Panc1 (cell line): ENCODE data around the gene FAF2. TPM values are rescaled to one million over a fixed set of nuclear protein-coding genes. Genes with fewer than 3 reads are reported as not detected.

Experiments
- ATAC-seq: fragments of 200-7000 bp; cut with Tn5 transposase; 2 replicates; pipeline ENCODE4 v1.9.1; 2020; ENCODE audit warnings: mild to moderate bottlenecking, moderate library complexity
- BruUV-seq: library from RNA; stranded (reverse); fragments of 400-500 nt; replicated peaks from 2 replicates; lab custom pipeline; 2021; lab: Mats Ljungman, UMichigan
- CTCF ChIA-PET: fragments of 300-600 bp; sonication (Branson Sonifier 250); formaldehyde crosslinking; loops from one replicate; lab custom pipeline; 2022; ENCODE audit warnings: antibody characterized with exemption; lab: Charles Lee
- POLR2A ChIA-PET: fragments of 300-600 bp; sonication (Branson Sonifier 250); formaldehyde crosslinking; loops from one replicate; lab custom pipeline; 2022; ENCODE audit warnings: antibody characterized with exemption; lab: Charles Lee
- DNase-seq: peaks from one replicate; pipeline ENCODE4 v3.0.0-alpha.2; 2010; ENCODE audit warnings: low read depth, low spot score
- H3K27ac ChIP-seq: 2 replicates; pipeline ENCODE4 v1.5.1; 2011; ENCODE audit warnings: mild to moderate bottlenecking, low read length, inconsistent platforms
- H3K27me3 ChIP-seq: fragments of 200-500 bp; sonication (Bioruptor generic); 2 replicates; pipeline ENCODE4 v1.6.0; 2014; ENCODE audit warnings: low read length, inconsistent platforms; ENCODE audit not compliant: control insufficient read depth, insufficient read depth
- H3K36me3 ChIP-seq: fragments of 200-500 bp; sonication (Bioruptor generic); 2 replicates; pipeline ENCODE4 v1.5.1; 2014; ENCODE audit warnings: inconsistent platforms, mild to moderate bottlenecking, low read length, moderate library complexity; ENCODE audit not compliant: control insufficient read depth, insufficient read depth
- H3K4me1 ChIP-seq: 2 replicates; pipeline ENCODE4 v1.5.1; 2011; ENCODE audit warnings: inconsistent platforms, mild to moderate bottlenecking, low read length, moderate library complexity; ENCODE audit not compliant: control insufficient read depth, insufficient read depth
- H3K4me3 ChIP-seq, 2 experiments: 2 replicates each; pipeline ENCODE4 v1.5.1; 2011 to 2012; ENCODE audit warnings: low read depth in 2 of 2, low read length in 2 of 2, mild to moderate bottlenecking in 2 of 2, inconsistent platforms in 1 of 2, moderate library complexity in 1 of 2
- H3K9me3 ChIP-seq: fragments of 200-500 bp; sonication (Bioruptor generic); 2 replicates; pipeline ENCODE4 v1.5.1; 2014; ENCODE audit warnings: low read depth, mild to moderate bottlenecking, inconsistent platforms, low read length, moderate library complexity; ENCODE audit not compliant: control insufficient read depth, insufficient read depth
- POLR2AphosphoS5 ChIP-seq: IDR thresholded peaks from 2 replicates; pipeline ENCODE4 v1.6.1; 2012; ENCODE audit warnings: mild to moderate bottlenecking, low read depth, low read length, moderate library complexity
- SIN3A ChIP-seq: IDR thresholded peaks from 2 replicates; pipeline ENCODE4 v1.6.1; 2012; ENCODE audit warnings: low read depth, mild to moderate bottlenecking, low read length, moderate library complexity, borderline replicate concordance; ENCODE audit not compliant: insufficient read depth
- TCF7L2 ChIP-seq: IDR thresholded peaks from 2 replicates; pipeline ENCODE4 v1.6.1; 2011; ENCODE audit warnings: mild to moderate bottlenecking, low read depth, low read length, inconsistent platforms
- in situ Hi-C: cut with HindIII; loops from 2 replicates; pipeline ENCODE4 v1.10.0; 2016; ENCODE audit warnings: low sequenced_read_pairs, low pct_unique_long_range_greater_than_20kb
- intact Hi-C: fragments of 100-400 bp; cut with micrococcal nuclease; formaldehyde crosslinking; loops from one replicate; pipeline ENCODE4 v1.10.0; 2022; ENCODE audit not compliant: unreplicated experiment
- total RNA-seq: library from RNA; stranded (reverse); gene quantifications from one replicate; pipeline ENCODE4 v1.2.1, GENCODE V29; 2021; ENCODE audit not compliant: unreplicated experiment
- TF ChIP-seq, protein P1 (sequence below), 2 experiments: IDR thresholded peaks; 2 replicates each; pipeline ENCODE4 v1.6.1; 2011 to 2012; ENCODE audit warnings: low read depth in 2 of 2, control low read depth in 1 of 2, low read length in 1 of 2, mild to moderate bottlenecking in 1 of 2, moderate library complexity in 1 of 2; ENCODE audit not compliant: insufficient read depth in 1 of 2
- TF ChIP-seq, protein P2 (sequence below): fragments of 450-650 bp; IDR thresholded peaks from 2 replicates; pipeline ENCODE4 v1.5.1; 2017; ENCODE audit warnings: mild to moderate bottlenecking

The FAF2 gene
- total RNA-seq, 1 experiment from 2014 or later, result 86.6 TPM

DNA sequence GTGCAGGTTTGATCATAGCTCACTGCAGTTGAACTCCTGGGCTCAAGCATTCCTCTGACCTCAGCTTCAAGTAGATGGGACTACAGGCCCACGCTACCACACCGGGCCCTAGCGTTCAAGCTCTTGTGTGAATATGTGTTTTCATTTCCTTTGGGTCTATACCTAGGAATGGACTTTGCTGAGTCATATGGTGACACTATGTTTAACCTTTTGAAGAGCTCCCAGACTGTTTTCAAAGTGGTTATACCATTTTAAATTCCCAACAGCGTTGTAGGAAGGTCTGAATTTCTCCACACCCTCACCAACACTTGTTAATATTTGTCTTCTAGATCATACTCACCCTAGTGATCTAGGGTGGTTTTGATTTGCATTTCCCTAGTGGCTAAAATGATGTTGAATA lies 33.5 kb downstream of the FAF2 start:
- in situ Hi-C loops (no loop called here), intact Hi-C loops (no loop called here)
- Histone ChIP-seq H3K9me3 (no peaks in the 10 kb centered on the region), H3K4me1 (no peaks in the 10 kb centered on the region), H3K36me3 (peaks cover 11% of the 10 kb centered on the region), H3K27me3 (no peaks in the 10 kb centered on the region), H3K4me3 (no peak overlapping the region), H3K27ac (no peak overlapping the region)
- TF ChIP-seq, protein P1, sequence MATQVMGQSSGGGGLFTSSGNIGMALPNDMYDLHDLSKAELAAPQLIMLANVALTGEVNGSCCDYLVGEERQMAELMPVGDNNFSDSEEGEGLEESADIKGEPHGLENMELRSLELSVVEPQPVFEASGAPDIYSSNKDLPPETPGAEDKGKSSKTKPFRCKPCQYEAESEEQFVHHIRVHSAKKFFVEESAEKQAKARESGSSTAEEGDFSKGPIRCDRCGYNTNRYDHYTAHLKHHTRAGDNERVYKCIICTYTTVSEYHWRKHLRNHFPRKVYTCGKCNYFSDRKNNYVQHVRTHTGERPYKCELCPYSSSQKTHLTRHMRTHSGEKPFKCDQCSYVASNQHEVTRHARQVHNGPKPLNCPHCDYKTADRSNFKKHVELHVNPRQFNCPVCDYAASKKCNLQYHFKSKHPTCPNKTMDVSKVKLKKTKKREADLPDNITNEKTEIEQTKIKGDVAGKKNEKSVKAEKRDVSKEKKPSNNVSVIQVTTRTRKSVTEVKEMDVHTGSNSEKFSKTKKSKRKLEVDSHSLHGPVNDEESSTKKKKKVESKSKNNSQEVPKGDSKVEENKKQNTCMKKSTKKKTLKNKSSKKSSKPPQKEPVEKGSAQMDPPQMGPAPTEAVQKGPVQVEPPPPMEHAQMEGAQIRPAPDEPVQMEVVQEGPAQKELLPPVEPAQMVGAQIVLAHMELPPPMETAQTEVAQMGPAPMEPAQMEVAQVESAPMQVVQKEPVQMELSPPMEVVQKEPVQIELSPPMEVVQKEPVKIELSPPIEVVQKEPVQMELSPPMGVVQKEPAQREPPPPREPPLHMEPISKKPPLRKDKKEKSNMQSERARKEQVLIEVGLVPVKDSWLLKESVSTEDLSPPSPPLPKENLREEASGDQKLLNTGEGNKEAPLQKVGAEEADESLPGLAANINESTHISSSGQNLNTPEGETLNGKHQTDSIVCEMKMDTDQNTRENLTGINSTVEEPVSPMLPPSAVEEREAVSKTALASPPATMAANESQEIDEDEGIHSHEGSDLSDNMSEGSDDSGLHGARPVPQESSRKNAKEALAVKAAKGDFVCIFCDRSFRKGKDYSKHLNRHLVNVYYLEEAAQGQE (IDR thresholded peaks at IDR 0.05; ENCODE audit: insufficient read depth in 1 of 2, low read depth in 2 of 2, low read length in 1 of 2), result no peak
- TF ChIP-seq, protein P2, sequence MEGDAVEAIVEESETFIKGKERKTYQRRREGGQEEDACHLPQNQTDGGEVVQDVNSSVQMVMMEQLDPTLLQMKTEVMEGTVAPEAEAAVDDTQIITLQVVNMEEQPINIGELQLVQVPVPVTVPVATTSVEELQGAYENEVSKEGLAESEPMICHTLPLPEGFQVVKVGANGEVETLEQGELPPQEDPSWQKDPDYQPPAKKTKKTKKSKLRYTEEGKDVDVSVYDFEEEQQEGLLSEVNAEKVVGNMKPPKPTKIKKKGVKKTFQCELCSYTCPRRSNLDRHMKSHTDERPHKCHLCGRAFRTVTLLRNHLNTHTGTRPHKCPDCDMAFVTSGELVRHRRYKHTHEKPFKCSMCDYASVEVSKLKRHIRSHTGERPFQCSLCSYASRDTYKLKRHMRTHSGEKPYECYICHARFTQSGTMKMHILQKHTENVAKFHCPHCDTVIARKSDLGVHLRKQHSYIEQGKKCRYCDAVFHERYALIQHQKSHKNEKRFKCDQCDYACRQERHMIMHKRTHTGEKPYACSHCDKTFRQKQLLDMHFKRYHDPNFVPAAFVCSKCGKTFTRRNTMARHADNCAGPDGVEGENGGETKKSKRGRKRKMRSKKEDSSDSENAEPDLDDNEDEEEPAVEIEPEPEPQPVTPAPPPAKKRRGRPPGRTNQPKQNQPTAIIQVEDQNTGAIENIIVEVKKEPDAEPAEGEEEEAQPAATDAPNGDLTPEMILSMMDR, result no peak
- TF ChIP-seq POLR2AphosphoS5, result no peak
- no peak for TF ChIP-seq TCF7L2
- no peak for TF ChIP-seq SIN3A
- DNase-seq (no peak), ATAC-seq (peak; percentile 57)
- ChIA-PET POLR2A (no interaction called here), CTCF (no interaction called here)
- no TSS peak for BruUV-seq

DNA sequence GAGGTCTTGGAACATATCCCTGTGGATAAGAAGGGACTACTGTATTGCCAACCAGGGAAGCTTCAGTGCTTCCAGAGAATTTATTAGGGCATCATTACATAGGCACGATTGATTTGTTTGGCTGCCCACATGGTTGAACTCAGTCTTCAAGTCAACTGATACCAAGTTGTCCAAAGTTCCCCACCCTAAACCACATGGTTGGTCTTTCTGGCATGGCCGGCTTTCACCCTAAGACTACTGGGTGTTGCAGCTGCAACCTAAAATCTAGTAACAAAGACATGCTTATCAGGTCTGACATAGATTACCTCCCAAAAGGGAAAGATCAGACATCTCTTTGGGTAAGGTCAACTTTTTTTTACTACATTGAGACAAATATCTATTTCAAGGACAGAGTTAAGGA lies 37.0 kb downstream of the FAF2 start:
- ChIA-PET POLR2A (no interaction called here), CTCF (interaction anchor here (0.6 kb wide), 2 partner anchors 58 to 860 kb away, joined by 6 to 16 read pairs; no protein-coding TSS in a partner anchor)
- Histone ChIP-seq H3K27me3 (no peaks in the 10 kb centered on the region), H3K9me3 (no peaks in the 10 kb centered on the region), H3K4me1 (peaks cover under 1% of the 10 kb centered on the region; the same call in 1 of the 2 replicates), H3K36me3 (peaks cover 19% of the 10 kb centered on the region), H3K27ac (no peak overlapping the region), H3K4me3 (no peak overlapping the region)
- TSS peak; percentile 52 for BruUV-seq
- ATAC-seq (no peak), DNase-seq (no peak)
- in situ Hi-C loops, result no loop called here
- intact Hi-C loops, result no loop called here
- TF ChIP-seq, protein P1 (IDR thresholded peaks at IDR 0.05; ENCODE audit: insufficient read depth in 1 of 2, low read depth in 2 of 2, low read length in 1 of 2), result no peak
- no peak for TF ChIP-seq POLR2AphosphoS5
- TF ChIP-seq TCF7L2, result no peak
- no peak for TF ChIP-seq SIN3A
- TF ChIP-seq, protein P2, result no peak
